Cardiac muscle cell (in vitro differentiated cells and primary cell): ENCODE data around the gene ARHGAP8. TPM values are rescaled to one million over a fixed set of nuclear protein-coding genes. Genes with fewer than 3 reads are reported as not detected.

ENCODE experiments used
- DNase-seq, 2 donors: peaks; one replicate each; pipeline versions ENCODE4 v3.0.0 to v3.0.0-alpha.2; 2010 to 2017; ENCODE audit warnings: low read depth in 1 of 2, low spot score in 1 of 2
- H3K27ac ChIP-seq: fragments of 200-600 bp; sonication (generic); 2 replicates; pipeline ENCODE4 v1.5.1; 2016
- H3K27me3 ChIP-seq: fragments of 200-600 bp; sonication (generic); 2 replicates; pipeline ENCODE4 v1.6.0; 2016; ENCODE audit warnings: control low read depth
- H3K36me3 ChIP-seq: fragments of 200-600 bp; sonication (generic); 2 replicates; pipeline ENCODE4 v1.5.1; 2016; ENCODE audit warnings: control low read depth
- H3K4me1 ChIP-seq: fragments of 200-600 bp; sonication (generic); 2 replicates; pipeline ENCODE4 v1.8.1; 2017; ENCODE audit warnings: low read depth, mild to moderate bottlenecking, mixed run types
- H3K4me3 ChIP-seq: fragments of 200-600 bp; sonication (generic); 2 replicates; pipeline ENCODE4 v1.5.1; 2016; ENCODE audit warnings: mild to moderate bottlenecking
- H3K9me3 ChIP-seq: fragments of 200-600 bp; sonication (generic); 2 replicates; pipeline ENCODE4 v1.5.1; 2017; ENCODE audit warnings: low read depth, mild to moderate bottlenecking, control low read depth
- polyA plus RNA-seq: library from polyadenylated mRNA; unstranded; fragments of >200 nt; fragmentation: Nextera tagmentation; extraction: Ambion mirVana; gene quantifications from 2 replicates; pipeline ENCODE4 v1.2.1, GENCODE V29; 2016
- total RNA-seq: library from RNA; depleted of rRNA; stranded (reverse); fragments of >200 nt; gene quantifications from 2 replicates; pipeline ENCODE4 v1.2.3, GENCODE V29; 2016
- TF ChIP-seq, protein P1 (sequence below): IDR thresholded peaks from 2 replicates; pipeline ENCODE4 v1.5.1; 2012; ENCODE audit warnings: low read depth, mild to moderate bottlenecking, low read length

ARHGAP8 gene
- total and polyA plus RNA-seq, 2 experiments from 2014 or later, result 1.2 to 2.4 TPM

GRCh38 chr22:44865193-44866057 lies 113.0 kb downstream of the ARHGAP8 start:
- TF ChIP-seq, protein P1, sequence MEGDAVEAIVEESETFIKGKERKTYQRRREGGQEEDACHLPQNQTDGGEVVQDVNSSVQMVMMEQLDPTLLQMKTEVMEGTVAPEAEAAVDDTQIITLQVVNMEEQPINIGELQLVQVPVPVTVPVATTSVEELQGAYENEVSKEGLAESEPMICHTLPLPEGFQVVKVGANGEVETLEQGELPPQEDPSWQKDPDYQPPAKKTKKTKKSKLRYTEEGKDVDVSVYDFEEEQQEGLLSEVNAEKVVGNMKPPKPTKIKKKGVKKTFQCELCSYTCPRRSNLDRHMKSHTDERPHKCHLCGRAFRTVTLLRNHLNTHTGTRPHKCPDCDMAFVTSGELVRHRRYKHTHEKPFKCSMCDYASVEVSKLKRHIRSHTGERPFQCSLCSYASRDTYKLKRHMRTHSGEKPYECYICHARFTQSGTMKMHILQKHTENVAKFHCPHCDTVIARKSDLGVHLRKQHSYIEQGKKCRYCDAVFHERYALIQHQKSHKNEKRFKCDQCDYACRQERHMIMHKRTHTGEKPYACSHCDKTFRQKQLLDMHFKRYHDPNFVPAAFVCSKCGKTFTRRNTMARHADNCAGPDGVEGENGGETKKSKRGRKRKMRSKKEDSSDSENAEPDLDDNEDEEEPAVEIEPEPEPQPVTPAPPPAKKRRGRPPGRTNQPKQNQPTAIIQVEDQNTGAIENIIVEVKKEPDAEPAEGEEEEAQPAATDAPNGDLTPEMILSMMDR, result no peak
- DNase-seq, result no peak
- H3K4me3 ChIP-seq, result no peak overlapping the region

GRCh38 chr22:44869196-44869595 lies 116.8 kb downstream of the ARHGAP8 start:
- Histone ChIP-seq H3K4me3 (no peak overlapping the region), H3K9me3 (no peaks in the 10 kb centered on the region), H3K4me1 (no peaks in the 10 kb centered on the region), H3K36me3 (no peaks in the 10 kb centered on the region), H3K27ac (no peak overlapping the region), H3K27me3 (no peaks in the 10 kb centered on the region)
- TF ChIP-seq, protein P1, result no peak
- no peak for DNase-seq

More at GRCh38 chr22:44865193-44866057, 113.0 kb downstream of the ARHGAP8 start:
- H3K27me3 ChIP-seq, result no peaks in the 10 kb centered on the region
- no peaks in the 10 kb centered on the region for H3K9me3 ChIP-seq
- H3K27ac ChIP-seq, result no peak overlapping the region
- H3K4me1 ChIP-seq, result no peaks in the 10 kb centered on the region
- H3K36me3 ChIP-seq, result no peaks in the 10 kb centered on the region

DNA sequence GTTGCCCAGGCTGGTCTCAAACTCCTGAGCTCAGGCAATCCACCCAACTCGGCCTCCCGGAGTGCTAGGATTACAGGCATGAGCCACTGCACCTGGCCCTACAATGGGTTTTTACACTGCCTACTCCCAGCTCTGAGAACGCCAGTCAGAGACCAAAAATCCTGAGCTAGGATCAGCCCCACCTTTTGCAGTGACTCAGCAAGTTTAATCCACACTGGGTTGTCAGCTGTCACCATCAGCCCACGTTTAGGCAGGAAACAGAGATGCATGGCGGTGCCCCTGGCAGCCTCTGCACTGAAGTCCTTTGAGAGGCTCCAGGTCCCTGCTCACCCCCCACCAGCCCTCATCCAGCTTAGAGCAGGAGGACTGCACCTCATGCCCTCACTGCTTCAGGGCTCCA lies 117.6 kb downstream of the ARHGAP8 start:
- no peaks in the 10 kb centered on the region for H3K4me1 ChIP-seq

DNA sequence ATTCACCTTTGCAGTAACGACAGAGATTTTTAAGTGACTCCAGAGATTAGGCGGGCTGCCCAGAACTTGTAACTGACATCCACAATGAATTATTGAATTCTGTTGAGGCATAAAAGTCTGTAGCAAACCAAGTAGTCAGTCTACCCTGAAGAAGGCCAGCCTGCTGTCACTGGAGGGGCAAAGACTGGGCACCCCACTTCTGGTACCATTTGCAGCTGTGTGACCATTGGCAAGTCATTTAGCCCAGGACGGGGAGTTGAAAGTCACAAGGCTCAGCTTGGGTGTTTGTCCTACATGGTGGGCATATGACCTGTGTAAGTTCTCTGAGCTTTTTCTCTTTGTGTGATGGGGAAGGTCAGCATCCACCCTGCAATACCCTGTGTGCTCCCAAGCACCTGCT lies 119.4 kb downstream of the ARHGAP8 start:
- Histone ChIP-seq H3K36me3 (no peaks in the 10 kb centered on the region), H3K27ac (no peak overlapping the region), H3K4me3 (no peak overlapping the region), H3K9me3 (no peaks in the 10 kb centered on the region), H3K4me1 (no peaks in the 10 kb centered on the region), H3K27me3 (no peaks in the 10 kb centered on the region)
- TF ChIP-seq, protein P1, result no peak
- DNase-seq, result no peak

More for the DNA sequence above, 117.6 kb downstream of the ARHGAP8 start:
- peak overlapping the region; percentile 43 for H3K27ac ChIP-seq
- H3K36me3 ChIP-seq, result no peaks in the 10 kb centered on the region
- H3K27me3 ChIP-seq, result no peaks in the 10 kb centered on the region
- DNase-seq, result peak; percentile 12 to 38
- TF ChIP-seq, protein P1, result no peak
- no peaks in the 10 kb centered on the region for H3K9me3 ChIP-seq
- no peak overlapping the region for H3K4me3 ChIP-seq

GRCh38 chr22:44876921-44877320 lies 124.5 kb downstream of the ARHGAP8 start:
- no peak overlapping the region for H3K27ac ChIP-seq
- H3K4me1 ChIP-seq, result no peaks in the 10 kb centered on the region
- TF ChIP-seq, protein P1, result no peak
- H3K36me3 ChIP-seq, result no peaks in the 10 kb centered on the region
- DNase-seq, result no peak
- H3K27me3 ChIP-seq, result no peaks in the 10 kb centered on the region
- no peak overlapping the region for H3K4me3 ChIP-seq
- H3K9me3 ChIP-seq, result no peaks in the 10 kb centered on the region
